VCaP (cell line): ENCODE results near the gene KRT2.

Experiments
- H3K27ac ChIP-seq: fragments of 450-650 bp; 2 replicates; pipeline ENCODE4 v1.5.1; 2017
- CTCF ChIP-seq: fragments of 450-650 bp; conservative IDR thresholded peaks from 2 replicates; pipeline ENCODE4 v1.5.1; 2017; ENCODE audit warnings: mild to moderate bottlenecking, moderate library complexity

KRT2 gene

GRCh38 chr12:52663420-52663819 lies 11.4 kb upstream of the KRT2 start:
- H3K27ac ChIP-seq = no peak overlapping the region
- TF ChIP-seq CTCF = no peak

- H3K27ac ChIP-seq = no peak overlapping the region
- no peak for TF ChIP-seq CTCF
Observed at GRCh38 chr12:52662918-52663229, 10.9 kb upstream of the KRT2 start.

- no peak for TF ChIP-seq CTCF
- H3K27ac ChIP-seq = no peak overlapping the region
Observed at GRCh38 chr12:52662093-52662917, 10.3 kb upstream of the KRT2 start.

- TF ChIP-seq CTCF = no peak
- no peak overlapping the region for H3K27ac ChIP-seq
Observed at GRCh38 chr12:52661668-52662067, 9.7 kb upstream of the KRT2 start.

- no peak for TF ChIP-seq CTCF
- no peak overlapping the region for H3K27ac ChIP-seq
Observed at GRCh38 chr12:52660934-52661499, 9.0 kb upstream of the KRT2 start.

- TF ChIP-seq CTCF = no peak
- no peak overlapping the region for H3K27ac ChIP-seq
Observed at GRCh38 chr12:52659951-52660350, 7.9 kb upstream of the KRT2 start.

- TF ChIP-seq CTCF = no peak
- no peak overlapping the region; the same call in 1 of the 2 replicates for H3K27ac ChIP-seq
Observed at GRCh38 chr12:52659395-52659794, 7.4 kb upstream of the KRT2 start.
